ENCODE results near the gene ACVRL1. TPM values are rescaled to one million over a fixed set of nuclear protein-coding genes. Genes with fewer than 3 reads are reported as not detected.

Gene ACVRL1
- polyA plus RNA-seq, 12 donors: 39.3 to 55.1 (median 47.0) TPM; not detected in 1

GRCh38 chr12:51960488-51960887, 53.2 kb downstream of the ACVRL1 start:
- no peak for DNase-seq

DNA sequence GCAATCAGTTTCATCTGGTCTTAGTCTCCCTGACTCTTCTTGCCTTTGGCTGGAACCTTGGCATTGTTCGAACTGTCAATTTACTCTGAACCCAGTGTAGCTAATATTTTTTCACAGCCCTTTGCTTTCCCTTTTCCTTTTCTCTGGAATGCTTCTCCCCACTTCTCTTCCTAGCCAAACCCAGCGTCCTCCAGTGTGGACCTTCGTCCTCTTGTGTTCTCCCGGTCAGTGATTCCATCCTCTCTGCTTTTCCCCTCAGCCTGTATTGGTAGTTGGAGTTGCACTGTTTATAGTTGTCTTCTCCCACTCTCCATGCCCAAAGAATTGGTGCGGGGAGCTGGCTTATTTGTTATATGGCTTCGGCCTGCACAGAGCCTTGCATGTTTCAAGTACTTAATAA, 53.6 kb downstream of the ACVRL1 start:
- no peak for DNase-seq

DNA sequence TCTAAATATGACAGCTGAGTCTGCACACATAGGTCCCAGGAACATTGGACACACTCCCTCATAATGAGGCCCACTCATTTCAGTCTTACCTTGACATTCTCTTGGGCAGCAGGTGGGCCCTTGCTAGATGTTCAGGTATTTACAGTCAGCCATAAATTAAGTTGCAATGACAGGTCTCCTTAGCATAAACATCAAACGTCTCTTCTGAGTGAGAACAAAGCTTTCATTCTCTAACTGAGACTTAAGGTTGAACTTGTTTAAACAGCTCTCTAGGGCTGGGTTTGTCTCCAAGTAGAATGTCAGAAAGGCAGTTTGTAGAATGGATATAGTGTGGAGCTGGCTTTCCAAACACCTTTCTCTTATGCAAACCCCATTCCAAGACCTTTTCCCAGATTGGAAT, 54.5 kb downstream of the ACVRL1 start:
- DNase-seq: no peak

- no peak for DNase-seq
Measured at GRCh38 chr12:51962737-51963136, 55.4 kb downstream of the ACVRL1 start.

DNA sequence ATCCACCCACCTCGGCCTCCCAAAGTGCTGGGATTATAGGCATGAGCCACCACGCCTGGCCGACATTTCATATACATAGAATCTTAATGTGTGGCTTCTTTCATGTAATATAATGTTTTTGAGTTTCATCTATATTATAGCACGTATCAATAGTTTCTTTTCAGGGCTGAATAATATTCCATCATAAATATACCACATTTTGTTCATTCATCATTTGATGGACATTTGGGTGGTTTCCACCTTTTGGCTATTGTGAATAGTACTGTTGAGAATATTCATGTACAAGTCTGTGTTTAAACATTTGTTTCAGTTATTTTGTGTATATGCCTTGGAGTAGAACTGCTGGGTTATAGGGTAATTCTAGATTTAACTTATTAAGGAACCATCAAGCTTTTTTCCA, 56.2 kb downstream of the ACVRL1 start:
- no peak for DNase-seq

- no peak for DNase-seq
Measured at GRCh38 chr12:51969643-51970042, 62.3 kb downstream of the ACVRL1 start.

- DNase-seq: no peak
Measured at GRCh38 chr12:51970904-51971646, 63.8 kb downstream of the ACVRL1 start.

DNA sequence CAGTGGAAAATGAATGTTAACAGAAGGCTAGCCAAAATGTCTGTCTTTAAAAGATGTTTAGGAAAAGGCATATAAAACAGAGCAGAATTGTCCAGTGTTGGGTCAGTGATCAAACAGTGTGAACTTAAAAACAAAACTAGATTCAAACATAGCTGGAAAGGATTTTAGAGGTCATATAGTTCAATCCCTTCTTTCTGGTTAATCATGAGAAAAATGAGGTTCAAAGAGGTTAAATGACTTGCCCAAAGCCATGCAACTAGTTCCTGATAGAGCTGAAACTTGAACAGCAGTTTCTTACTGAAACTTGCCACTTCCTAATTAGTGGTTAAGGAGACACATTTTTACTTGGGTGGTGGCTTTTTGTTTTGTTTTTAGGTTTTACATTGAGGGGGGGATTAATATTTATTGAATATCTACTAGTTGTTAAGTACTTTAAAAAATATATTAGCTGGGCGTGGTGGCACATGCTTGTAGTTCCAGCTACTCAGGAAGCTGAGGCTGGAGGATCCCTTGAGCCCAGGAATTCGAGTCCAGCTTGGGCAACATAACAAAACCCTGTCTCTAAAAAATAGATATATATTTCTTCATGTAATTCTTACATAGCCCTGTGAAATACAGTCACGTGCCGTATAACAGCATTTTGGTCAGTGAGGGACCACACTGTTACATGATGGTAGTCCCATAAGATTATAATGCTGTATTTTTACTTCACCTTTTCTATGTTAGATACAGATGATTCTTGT, 64.5 kb downstream of the ACVRL1 start:
- no peak for DNase-seq

GRCh38 chr12:51972422-51972812, 65.1 kb downstream of the ACVRL1 start:
- DNase-seq: no peak

DNA sequence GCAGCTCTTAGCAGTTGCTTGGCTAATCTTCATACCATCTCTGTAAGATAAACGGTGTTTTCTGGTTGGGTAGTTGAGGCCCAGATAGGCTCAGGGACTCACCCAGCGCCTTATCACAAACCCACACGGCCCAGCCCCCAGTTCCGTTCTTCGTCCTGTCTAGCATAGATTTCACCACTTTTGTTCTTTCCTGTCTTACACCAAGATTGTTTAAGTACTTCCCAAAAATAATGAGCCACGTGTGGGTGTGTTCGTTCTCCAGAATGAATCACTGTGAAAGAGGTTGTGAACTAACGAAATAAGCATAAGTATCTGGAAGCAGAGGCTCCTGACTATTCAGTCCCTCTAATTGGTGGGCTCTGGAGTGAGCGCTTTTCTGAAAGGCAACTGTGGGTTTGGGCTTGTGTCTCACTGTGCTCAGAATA, 65.6 kb downstream of the ACVRL1 start:
- no peak for DNase-seq

Other genes starting within 250 kb of the ACVRL1 start
- gene FIGNL2, start 58.8 kb upstream of the ACVRL1 start, polyA plus RNA-seq (ENCODE audit: insufficient read length in 12 of 12): 1 to 10 TPM in 8 of 12 donors, under 1 TPM in 3, not detected in 1; 0.78 to 2.8 (median 1.2) TPM
- gene ANKRD33, start 19.4 kb upstream of the ACVRL1 start, polyA plus RNA-seq (ENCODE audit: insufficient read length in 12 of 12): under 1 TPM in 6 of 12 donors, not detected in 6; 0.08 to 0.36 (median 0.20) TPM
- gene ACVR1B, start 44.2 kb downstream of the ACVRL1 start, polyA plus RNA-seq (ENCODE audit: insufficient read length in 12 of 12): 10 to 100 TPM in 11 of 12 donors, not detected in 1; 13.1 to 20.9 (median 16.2) TPM
- gene TAMALIN, start 99.4 kb downstream of the ACVRL1 start, polyA plus RNA-seq (ENCODE audit: insufficient read length in 12 of 12): 10 to 100 TPM in 11 of 12 donors, not detected in 1; 11.9 to 22.5 (median 14.9) TPM
- 100 to 1,000 TPM in 2 of 12 donors, 10 to 100 TPM in 9, not detected in 1; 17.2 to 132 (median 32.6) TPM for gene NR4A1, start 143.9 kb downstream of the ACVRL1 start, polyA plus RNA-seq (ENCODE audit: insufficient read length in 12 of 12)
- 10 to 100 TPM in 11 of 12 donors, not detected in 1; 16.1 to 32.0 (median 23.8) TPM for gene ATG101, start 162.5 kb downstream of the ACVRL1 start, polyA plus RNA-seq (ENCODE audit: insufficient read length in 12 of 12)
- under 1 TPM in 2 of 12 donors, not detected in 10; 0.19 to 0.44 TPM for gene SMIM41, start 172.2 kb downstream of the ACVRL1 start, polyA plus RNA-seq (ENCODE audit: insufficient read length in 12 of 12)

Measured in muscle of arm (tissue), 12 donors.